Measurements from ENCODE around the gene MBOAT1. TPM values are rescaled to one million over a fixed set of nuclear protein-coding genes. Genes with fewer than 3 reads are reported as not detected.

The MBOAT1 gene, protein sequence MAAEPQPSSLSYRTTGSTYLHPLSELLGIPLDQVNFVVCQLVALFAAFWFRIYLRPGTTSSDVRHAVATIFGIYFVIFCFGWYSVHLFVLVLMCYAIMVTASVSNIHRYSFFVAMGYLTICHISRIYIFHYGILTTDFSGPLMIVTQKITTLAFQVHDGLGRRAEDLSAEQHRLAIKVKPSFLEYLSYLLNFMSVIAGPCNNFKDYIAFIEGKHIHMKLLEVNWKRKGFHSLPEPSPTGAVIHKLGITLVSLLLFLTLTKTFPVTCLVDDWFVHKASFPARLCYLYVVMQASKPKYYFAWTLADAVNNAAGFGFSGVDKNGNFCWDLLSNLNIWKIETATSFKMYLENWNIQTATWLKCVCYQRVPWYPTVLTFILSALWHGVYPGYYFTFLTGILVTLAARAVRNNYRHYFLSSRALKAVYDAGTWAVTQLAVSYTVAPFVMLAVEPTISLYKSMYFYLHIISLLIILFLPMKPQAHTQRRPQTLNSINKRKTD
- total RNA-seq: 0.36 and 0.49 TPM in 2 replicates

DNA sequence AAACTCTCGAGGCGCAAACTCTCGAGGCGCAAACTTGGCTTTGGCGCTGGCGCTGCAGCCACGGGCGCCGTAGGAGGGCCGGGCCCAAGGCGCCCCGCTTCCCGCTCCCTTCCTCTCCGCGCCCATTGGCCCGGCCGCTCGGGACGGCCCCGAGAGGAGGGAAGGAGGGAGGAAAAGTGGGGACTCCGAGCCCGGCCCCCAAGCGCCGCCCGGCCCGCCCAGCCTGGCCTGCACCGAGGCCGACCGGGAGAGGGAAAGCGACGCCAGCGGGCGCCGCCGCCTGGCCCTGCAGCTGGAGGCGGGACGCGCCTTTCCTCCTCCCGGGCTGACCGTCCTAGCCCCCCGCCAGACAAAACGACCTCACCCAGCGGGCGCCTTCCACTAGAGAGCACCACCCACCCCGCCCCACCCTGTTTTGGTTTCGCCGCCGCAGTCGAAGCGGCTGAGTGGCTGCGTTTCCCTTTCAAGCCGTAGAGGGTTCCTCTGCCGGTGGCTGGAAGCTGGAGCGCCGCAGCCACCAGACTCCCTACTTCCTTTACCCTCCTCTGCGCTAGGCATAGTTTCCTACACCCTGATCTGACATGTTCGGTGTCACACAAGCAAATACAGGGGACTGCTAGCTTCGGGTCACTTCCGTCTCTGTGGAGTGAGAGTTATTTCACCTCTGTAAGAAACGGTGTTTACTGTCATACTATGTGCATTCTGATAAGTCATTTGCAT is at the start of gene MBOAT1:
Gene MBOAT1, minus strand, starts transcription at position 78 of the 720 bp plus-strand sequence. CDS start 235 bp downstream, outside the sequence.

Other genes starting within 250 kb of the MBOAT1 start
- gene E2F3, start 189.4 kb upstream of the MBOAT1 start, total RNA-seq: 7.9 and 9.1 TPM in 2 replicates